ENCODE data around the gene SPATC1L.
A peak's percentile ranks its signal among the peaks of the same experiment; 100 is the strongest.

SPATC1L gene

GRCh38 chr21:46126309-46127238, 57.7 kb downstream of the SPATC1L start:
- intact Hi-C loops (cut with DNase I) = no loop called here
- peak in 8 of 10 donors; percentile 3 to 73 (median 14) for DNase-seq

GRCh38 chr21:46125846-46126301, 58.4 kb downstream of the SPATC1L start:
- intact Hi-C loops (cut with DNase I) = no loop called here
- peak in 8 of 10 donors; percentile 3 to 86 (median 15) for DNase-seq

GRCh38 chr21:46124926-46125845, 59.1 kb downstream of the SPATC1L start:
- peak in 9 of 10 donors; percentile 4 to 77 (median 6) for DNase-seq
- intact Hi-C loops (cut with DNase I) = no loop called here

GRCh38 chr21:46124083-46124925, 60.0 kb downstream of the SPATC1L start:
- intact Hi-C loops (cut with DNase I) = no loop called here
- DNase-seq = peak in 7 of 10 donors; percentile 3 to 83 (median 4)

GRCh38 chr21:46122758-46123683, 61.2 kb downstream of the SPATC1L start:
- intact Hi-C loops (cut with DNase I) = no loop called here
- DNase-seq = peak in 7 of 10 donors; percentile 1 to 60 (median 8)

- peak in 9 of 10 donors; percentile 9 to 92 (median 27) for DNase-seq
- intact Hi-C loops (cut with DNase I) = no loop called here
These were observed 62.0 kb downstream of the SPATC1L start for GRCh38 chr21:46122237-46122671.

GRCh38 chr21:46121286-46122221, 62.7 kb downstream of the SPATC1L start:
- intact Hi-C loops (cut with DNase I) = no loop called here
- DNase-seq = peak in 8 of 10 donors; percentile 2 to 71 (median 17)

GRCh38 chr21:46120301-46121285, 63.7 kb downstream of the SPATC1L start:
- intact Hi-C loops (cut with DNase I) = no loop called here
- peak in 7 of 10 donors; percentile 1 to 76 (median 18) for DNase-seq

- DNase-seq = peak in 7 of 10 donors; percentile 4 to 79 (median 10)
- intact Hi-C loops (cut with DNase I) = no loop called here
These were observed 64.5 kb downstream of the SPATC1L start for GRCh38 chr21:46119637-46120271.

GRCh38 chr21:46119144-46119636, 65.1 kb downstream of the SPATC1L start:
- intact Hi-C loops (cut with DNase I) = no loop called here
- DNase-seq = peak in 7 of 10 donors; percentile 4 to 72 (median 23)

- peak in 8 of 10 donors; percentile 0 to 73 (median 12) for DNase-seq
- intact Hi-C loops (cut with DNase I) = no loop called here
These were observed 65.7 kb downstream of the SPATC1L start for GRCh38 chr21:46118316-46119143.

- intact Hi-C loops (cut with DNase I) = no loop called here
- peak in 8 of 10 donors; percentile 2 to 78 (median 12) for DNase-seq
These were observed 66.5 kb downstream of the SPATC1L start for GRCh38 chr21:46117586-46118315.

GRCh38 chr21:46116776-46117585, 67.3 kb downstream of the SPATC1L start:
- intact Hi-C loops (cut with DNase I) = no loop called here
- DNase-seq = peak in 7 of 10 donors; percentile 0 to 54 (median 6)
